Measurements from ENCODE around the gene RSPH1. TPM values are rescaled to one million over a fixed set of nuclear protein-coding genes. Genes with fewer than 3 reads are reported as not detected.

RSPH1 gene
- total RNA-seq, 1 experiment from 2014 or later: 0.31 TPM

- Histone ChIP-seq H4K20me1 (ENCODE audit: control insufficient read depth, insufficient read depth, insufficient read length) (no peaks in the 10 kb centered on the region), H3K23me2 (ENCODE audit: insufficient read length, low read depth, low read length, poor library complexity, severe bottlenecking) (no peaks in the 10 kb centered on the region), H3K4ac (ENCODE audit: low read depth, low read length) (no peak overlapping the region), H3K9ac (ENCODE audit: extremely low read depth, insufficient read length, low read length) (no peak overlapping the region), H3K9me3 (ENCODE audit: control insufficient read depth, low read depth, low read length) (no peaks in the 10 kb centered on the region), H3K18ac (ENCODE audit: insufficient read length, low read depth, low read length) (no peak overlapping the region), H3K23ac (ENCODE audit: insufficient read length, low read depth, low read length) (no peak overlapping the region), H2BK120ac (ENCODE audit: low read depth, low read length, poor library complexity, severe bottlenecking) (no peak overlapping the region), H3T11ph (ENCODE audit: low read length) (no peak overlapping the region), H4K8ac (replicated peaks; ENCODE audit: insufficient read length, low read depth, low read length) (no peak overlapping the region), H2BK20ac (ENCODE audit: low read depth, low read length, poor library complexity, severe bottlenecking) (no peak overlapping the region), H3K56ac (ENCODE audit: insufficient read length, low read depth, low read length) (no peak overlapping the region), H4K91ac (ENCODE audit: insufficient read length, low read depth, low read length) (no peak overlapping the region), H2AFZ (ENCODE audit: low read length) (no peak overlapping the region), H3K4me1 (ENCODE audit: insufficient read depth, low read length) (peaks cover 11% of the 10 kb centered on the region; the same call in 1 of the 2 replicates), H2BK5ac (ENCODE audit: insufficient read length, low read length) (no peak overlapping the region), H2BK12ac (ENCODE audit: insufficient read length, low read depth, low read length) (no peak overlapping the region), H3K79me2 (ENCODE audit: insufficient read depth, low read length) (no peaks in the 10 kb centered on the region), H2AK5ac (ENCODE audit: insufficient read length, low read length) (no peak overlapping the region), H3K79me1 (ENCODE audit: insufficient read depth, low read depth, low read length, poor library complexity, severe bottlenecking) (no peaks in the 10 kb centered on the region), H2BK15ac (ENCODE audit: low read depth, low read length) (no peak overlapping the region), H3K27me3 (ENCODE audit: insufficient read depth, low read length) (no peaks in the 10 kb centered on the region), H3K4me2 (ENCODE audit: insufficient read depth, insufficient read length, low read length) (no peak overlapping the region), H3K27ac (ENCODE audit: insufficient read length, low read depth, low read length) (no peak overlapping the region), H3K14ac (ENCODE audit: insufficient read depth, low read length) (no peak overlapping the region), H4K5ac (ENCODE audit: insufficient read length, low read depth, low read length) (no peak overlapping the region)
- no peak overlapping the region for H3K4me3 Mint-ChIP-seq
- TF ChIP-seq, protein P1, sequence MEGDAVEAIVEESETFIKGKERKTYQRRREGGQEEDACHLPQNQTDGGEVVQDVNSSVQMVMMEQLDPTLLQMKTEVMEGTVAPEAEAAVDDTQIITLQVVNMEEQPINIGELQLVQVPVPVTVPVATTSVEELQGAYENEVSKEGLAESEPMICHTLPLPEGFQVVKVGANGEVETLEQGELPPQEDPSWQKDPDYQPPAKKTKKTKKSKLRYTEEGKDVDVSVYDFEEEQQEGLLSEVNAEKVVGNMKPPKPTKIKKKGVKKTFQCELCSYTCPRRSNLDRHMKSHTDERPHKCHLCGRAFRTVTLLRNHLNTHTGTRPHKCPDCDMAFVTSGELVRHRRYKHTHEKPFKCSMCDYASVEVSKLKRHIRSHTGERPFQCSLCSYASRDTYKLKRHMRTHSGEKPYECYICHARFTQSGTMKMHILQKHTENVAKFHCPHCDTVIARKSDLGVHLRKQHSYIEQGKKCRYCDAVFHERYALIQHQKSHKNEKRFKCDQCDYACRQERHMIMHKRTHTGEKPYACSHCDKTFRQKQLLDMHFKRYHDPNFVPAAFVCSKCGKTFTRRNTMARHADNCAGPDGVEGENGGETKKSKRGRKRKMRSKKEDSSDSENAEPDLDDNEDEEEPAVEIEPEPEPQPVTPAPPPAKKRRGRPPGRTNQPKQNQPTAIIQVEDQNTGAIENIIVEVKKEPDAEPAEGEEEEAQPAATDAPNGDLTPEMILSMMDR (conservative IDR thresholded peaks at IDR 0.05): peak; percentile 59; the same call in 2 of the 3 replicates
- DNase-seq: peak; percentile 61
- H3K27me3 Mint-ChIP-seq (ENCODE audit: low read depth): peaks cover 2% of the 10 kb centered on the region; the same call in 1 of the 2 replicates
- no peaks in the 10 kb centered on the region; a peak in 1 of 7 replicates for H3K36me3 Mint-ChIP-seq (ENCODE audit: insufficient read depth in 1 of 3, low read depth in 3 of 3)
- H3K4me1 Mint-ChIP-seq: peaks cover 41 to 43% of the 10 kb centered on the region in 2 experiments
- H3K9me3 Mint-ChIP-seq: no peaks in the 10 kb centered on the region
- no CpG with 5 or more reads among the region's 12 CpGs for WGBS (ENCODE audit: extremely low coverage, insufficient read length, low lambda C conversion rate)
- no peak overlapping the region for H3K27ac Mint-ChIP-seq
Measured at GRCh38 chr21:42467140-42467983, 28.7 kb downstream of the RSPH1 start.

All from H9 (cell line).